GM06990 (cell line): ENCODE measurements around the gene PTPA.

Experiments used
- DNase-seq: peaks from one replicate; pipeline ENCODE4 v3.0.0-alpha.2; 2011; ENCODE audit not compliant: insufficient read length; ENCODE audit errors: extremely low read depth
- H3K27me3 ChIP-seq: replicated peaks from 2 replicates; pipeline ENCODE4 v1.6.0; 2011; ENCODE audit warnings: low read length; ENCODE audit not compliant: control insufficient read depth, insufficient read depth
- H3K36me3 ChIP-seq: 2 replicates; pipeline ENCODE4 v1.5.1; 2011; ENCODE audit warnings: low read length; ENCODE audit not compliant: control insufficient read depth, insufficient read depth
- H3K4me3 ChIP-seq: replicated peaks from 2 replicates; pipeline ENCODE4 v1.5.1; 2011; ENCODE audit warnings: low read depth, mild to moderate bottlenecking, control low read depth, low read length
- TF ChIP-seq, protein P1 (sequence below): IDR thresholded peaks from 2 replicates; pipeline ENCODE4 v1.5.1; 2011; ENCODE audit warnings: low read length, control low read depth, mild to moderate bottlenecking, inconsistent platforms; ENCODE audit not compliant: insufficient read depth, poor library complexity, severe bottlenecking

PTPA gene

DNA sequence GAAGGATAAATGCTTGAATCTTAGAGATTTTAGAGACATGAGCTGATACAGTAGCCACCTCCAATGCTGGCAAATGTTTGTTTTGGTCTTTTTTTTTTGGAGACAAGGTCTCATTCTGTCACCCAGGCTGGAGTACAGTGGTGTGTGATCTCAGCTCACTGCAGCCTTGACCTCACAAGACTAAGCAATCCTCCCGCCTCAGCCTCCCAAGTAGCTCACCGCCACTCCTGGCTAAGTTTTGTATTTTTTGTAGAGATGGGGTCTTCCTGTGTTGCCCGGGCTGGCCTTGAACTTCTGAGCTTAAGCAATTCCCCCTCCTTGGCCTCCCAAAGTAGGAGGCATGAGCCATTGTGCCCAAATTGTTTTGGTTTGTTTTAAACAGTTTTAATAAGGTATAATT is 37.1 kb upstream of the PTPA start:
- H3K36me3 ChIP-seq, result peaks cover 8% of the 10 kb centered on the region
- H3K27me3 ChIP-seq, result no peaks in the 10 kb centered on the region
- no peak overlapping the region for H3K4me3 ChIP-seq
- TF ChIP-seq, protein P1, sequence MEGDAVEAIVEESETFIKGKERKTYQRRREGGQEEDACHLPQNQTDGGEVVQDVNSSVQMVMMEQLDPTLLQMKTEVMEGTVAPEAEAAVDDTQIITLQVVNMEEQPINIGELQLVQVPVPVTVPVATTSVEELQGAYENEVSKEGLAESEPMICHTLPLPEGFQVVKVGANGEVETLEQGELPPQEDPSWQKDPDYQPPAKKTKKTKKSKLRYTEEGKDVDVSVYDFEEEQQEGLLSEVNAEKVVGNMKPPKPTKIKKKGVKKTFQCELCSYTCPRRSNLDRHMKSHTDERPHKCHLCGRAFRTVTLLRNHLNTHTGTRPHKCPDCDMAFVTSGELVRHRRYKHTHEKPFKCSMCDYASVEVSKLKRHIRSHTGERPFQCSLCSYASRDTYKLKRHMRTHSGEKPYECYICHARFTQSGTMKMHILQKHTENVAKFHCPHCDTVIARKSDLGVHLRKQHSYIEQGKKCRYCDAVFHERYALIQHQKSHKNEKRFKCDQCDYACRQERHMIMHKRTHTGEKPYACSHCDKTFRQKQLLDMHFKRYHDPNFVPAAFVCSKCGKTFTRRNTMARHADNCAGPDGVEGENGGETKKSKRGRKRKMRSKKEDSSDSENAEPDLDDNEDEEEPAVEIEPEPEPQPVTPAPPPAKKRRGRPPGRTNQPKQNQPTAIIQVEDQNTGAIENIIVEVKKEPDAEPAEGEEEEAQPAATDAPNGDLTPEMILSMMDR, result no peak
- no peak for DNase-seq

DNA sequence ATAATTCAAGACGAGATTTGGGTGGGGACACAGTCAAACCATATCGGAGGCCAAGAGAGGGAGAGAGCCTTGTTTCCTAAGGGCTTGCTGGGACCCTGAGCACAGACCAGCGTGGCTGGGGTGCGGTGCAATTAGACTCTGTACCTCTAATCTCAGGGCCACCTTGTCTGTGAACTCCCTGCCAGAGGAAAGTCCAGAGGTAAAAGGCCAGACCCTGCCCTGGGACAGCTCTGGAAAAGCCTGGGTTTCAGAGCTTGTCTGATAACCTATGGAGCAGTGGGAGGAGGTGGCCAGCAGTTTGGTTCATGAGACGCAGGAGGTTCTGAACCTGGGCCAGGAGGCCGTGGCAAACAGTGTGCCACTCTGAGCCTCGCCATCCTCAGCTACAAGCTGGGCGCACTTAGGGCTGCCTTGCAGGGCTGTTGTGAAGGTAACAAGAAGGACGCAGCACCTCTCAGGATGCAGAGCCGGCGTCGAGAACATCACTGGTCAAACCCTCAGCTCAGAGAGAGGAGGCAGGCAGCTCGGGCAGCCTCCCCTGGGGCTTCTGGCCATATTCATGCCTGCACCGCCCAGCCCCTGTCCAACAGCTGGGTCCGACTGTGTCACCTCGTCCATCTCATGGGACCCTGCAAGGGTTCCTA is 35.1 kb upstream of the PTPA start:
- TF ChIP-seq, protein P1, result no peak
- DNase-seq, result no peak
- peaks cover 3% of the 10 kb centered on the region for H3K36me3 ChIP-seq
- H3K27me3 ChIP-seq, result no peaks in the 10 kb centered on the region
- H3K4me3 ChIP-seq, result no peak overlapping the region

GRCh38 chr9:129076640-129077037 is 34.6 kb upstream of the PTPA start:
- DNase-seq, result no peak
- Histone ChIP-seq H3K4me3 (no peak overlapping the region), H3K36me3 (peaks cover under 1% of the 10 kb centered on the region), H3K27me3 (no peaks in the 10 kb centered on the region)
- TF ChIP-seq, protein P1, result no peak

- TF ChIP-seq, protein P1, result no peak
- Histone ChIP-seq H3K4me3 (no peak overlapping the region), H3K27me3 (no peaks in the 10 kb centered on the region), H3K36me3 (no peaks in the 10 kb centered on the region; the same call in 1 of the 2 replicates)
- DNase-seq, result no peak
Measured at GRCh38 chr9:129077236-129077635, 34.0 kb upstream of the PTPA start.

DNA sequence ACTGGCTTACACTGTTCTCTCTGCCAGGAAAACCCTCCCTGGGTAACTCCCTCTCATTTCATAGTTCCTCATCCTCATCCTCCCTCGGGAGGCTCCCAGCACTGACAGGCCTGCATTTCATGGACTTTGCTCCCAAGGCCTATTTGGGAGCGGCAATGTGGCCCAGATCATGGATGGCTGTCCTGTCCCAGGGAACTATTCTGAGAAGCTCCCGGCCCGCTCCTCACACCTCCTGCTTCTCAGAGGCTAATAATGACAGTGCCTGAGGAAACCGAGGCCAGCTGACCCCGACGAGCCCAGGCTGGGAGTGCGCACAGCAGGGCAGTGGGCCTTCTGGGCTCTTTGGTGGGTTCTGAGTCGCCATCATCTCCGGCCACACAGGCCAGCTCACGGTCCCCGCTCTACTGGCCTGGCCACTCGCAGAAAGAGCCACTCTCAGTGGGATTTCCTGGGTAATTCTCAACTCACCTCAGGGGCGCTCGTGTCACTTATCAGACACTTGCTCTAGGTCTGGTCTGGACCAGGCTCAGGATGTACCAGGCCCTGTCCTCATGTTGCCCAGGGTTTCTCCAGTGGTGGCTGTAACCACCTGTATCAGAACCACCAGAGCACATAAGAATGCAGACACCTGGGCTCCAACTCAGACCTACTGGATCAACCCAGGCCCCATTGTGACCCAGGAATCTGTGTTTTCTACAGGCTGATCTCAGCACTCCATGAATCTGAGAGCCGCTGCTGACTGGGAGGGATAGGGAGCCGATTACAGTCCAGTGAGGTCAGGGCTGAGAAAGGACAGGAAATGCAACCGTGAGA is 32.3 kb upstream of the PTPA start:
- TF ChIP-seq, protein P1, result no peak
- no peak overlapping the region for H3K4me3 ChIP-seq
- no peak for DNase-seq
- no peaks in the 10 kb centered on the region for H3K27me3 ChIP-seq
- no peaks in the 10 kb centered on the region for H3K36me3 ChIP-seq

GRCh38 chr9:129079829-129080228 is 31.4 kb upstream of the PTPA start:
- TF ChIP-seq, protein P1, result no peak
- Histone ChIP-seq H3K27me3 (no peaks in the 10 kb centered on the region), H3K4me3 (peak overlapping the region; percentile 63), H3K36me3 (peaks cover under 1% of the 10 kb centered on the region)
- no peak for DNase-seq
